Small intestine (tissue), 7 donors: ENCODE measurements around the gene STUM. TPM values are rescaled to one million over a fixed set of nuclear protein-coding genes. Genes with fewer than 3 reads are reported as not detected.

Experiments
- DNase-seq, 2 donors: peaks; one replicate each; pipeline versions ENCODE4 v3.0.0 to v3.0.0-alpha.2; 2013
- FAIRE-seq: peaks from 2 replicates; lab custom pipeline; 2012; peaks lifted over from hg19 to GRCh38; lab: Jason Lieb, UNC
- H3K27ac ChIP-seq, 3 donors: one replicate each; pipeline ENCODE4 v1.5.1; 2013; ENCODE audit warnings: low read length in 2 of 3, mild to moderate bottlenecking in 2 of 3, control low read depth in 1 of 3, inconsistent platforms in 1 of 3, low read depth in 1 of 3, moderate library complexity in 1 of 3
- H3K27me3 ChIP-seq, 3 donors: one replicate each; pipeline ENCODE4 v1.6.1; 2013; ENCODE audit warnings: low read length in 3 of 3, inconsistent platforms in 1 of 3; ENCODE audit not compliant: control insufficient read depth in 3 of 3, insufficient read depth in 3 of 3
- H3K36me3 ChIP-seq, 3 donors: one replicate each; pipeline ENCODE4 v1.6.1; 2013; ENCODE audit warnings: low read length in 3 of 3, inconsistent platforms in 1 of 3, low read depth in 1 of 3, mild to moderate bottlenecking in 1 of 3, moderate library complexity in 1 of 3; ENCODE audit not compliant: control insufficient read depth in 3 of 3, insufficient read depth in 2 of 3
- H3K4me1 ChIP-seq, 3 donors: one replicate each; pipeline ENCODE4 v1.6.1; 2013; ENCODE audit warnings: low read length in 2 of 3, inconsistent platforms in 1 of 3, low read depth in 1 of 3, mild to moderate bottlenecking in 1 of 3, moderate library complexity in 1 of 3; ENCODE audit not compliant: control insufficient read depth in 3 of 3, insufficient read depth in 2 of 3
- H3K4me3 ChIP-seq, 3 donors: one replicate each; pipeline ENCODE4 v1.5.1; 2013; ENCODE audit warnings: low read length in 3 of 3, control low read depth in 1 of 3, inconsistent platforms in 1 of 3, low read depth in 1 of 3, mild to moderate bottlenecking in 1 of 3, moderate library complexity in 1 of 3
- H3K9me3 ChIP-seq, 2 donors: one replicate each; pipeline ENCODE4 v1.6.1; 2013; ENCODE audit warnings: low read depth in 1 of 2, low read length in 1 of 2; ENCODE audit not compliant: control insufficient read depth in 2 of 2, insufficient read depth in 1 of 2
- WGBS, 3 donors: extraction: QIAGEN DNeasy Blood & Tissue Kit; methylation state at CpG; one replicate each; pipeline ENCODE4 v1.1.7; 2013; 5-methylcytosine and 5-hydroxymethylcytosine counted together
- polyA plus RNA-seq, 4 donors: library from polyadenylated mRNA; stranded (reverse) in 3 of 4; unstranded in 1 of 4; fragments of 200-250 nt in 3 of 4; fragments of 120-200 nt in 1 of 4; gene quantifications; one replicate each; pipeline versions ENCODE4 v1.2.1 to v1.2.3, GENCODE V29; 2013
- donor health status: healthy with polysubstance abuse.
- donor health status: control.
- donor health status: control.
- donor health status: Bipolar disorder and iron deficiency.
- donor health status: healthy.

STUM gene
- polyA plus RNA-seq, 4 donors: under 0.01 to 9.6 (median 0.55) TPM

- H3K9me3 ChIP-seq: no peaks in the 10 kb centered on the region
- peaks cover 0 to 3% (median 0%) of the 10 kb centered on the region in 3 donors for H3K4me1 ChIP-seq
- DNase-seq (no peak), FAIRE-seq (no peak)
- H3K27me3 ChIP-seq: no peaks in the 10 kb centered on the region
- 80 to 85% (median 82%) methylated on average over 6 of the region's 6 CpGs for WGBS, 3 donors
- peaks cover 0 to 6% (median 0%) of the 10 kb centered on the region in 3 donors for H3K36me3 ChIP-seq
- no peak overlapping the region for H3K27ac ChIP-seq
- no peak overlapping the region for H3K4me3 ChIP-seq
These were observed 20.6 kb downstream of the STUM start for GRCh38 chr1:226568975-226569741.

- Histone ChIP-seq H3K36me3 (peaks cover 0 to 9% (median 0%) of the 10 kb centered on the region in 3 donors), H3K4me1 (peaks cover 0 to 3% (median 0%) of the 10 kb centered on the region in 3 donors), H3K4me3 (no peak overlapping the region), H3K27ac (no peak overlapping the region), H3K27me3 (no peaks in the 10 kb centered on the region), H3K9me3 (no peaks in the 10 kb centered on the region)
- DNase-seq: no peak
- FAIRE-seq: no peak
- WGBS, 3 donors: 42 to 59% (median 54%) methylated on average over 4 of the region's 4 CpGs
These were observed 21.4 kb downstream of the STUM start for GRCh38 chr1:226569879-226570547.

- no peak overlapping the region for H3K4me3 ChIP-seq
- FAIRE-seq (no peak), DNase-seq (no peak)
- H3K9me3 ChIP-seq: no peaks in the 10 kb centered on the region
- H3K27ac ChIP-seq: no peak overlapping the region
- 75 to 80% (median 78%) methylated on average over 6 of the region's 6 CpGs for WGBS, 3 donors
- H3K4me1 ChIP-seq: peaks cover 0 to 3% (median 0%) of the 10 kb centered on the region in 3 donors
- no peaks in the 10 kb centered on the region for H3K27me3 ChIP-seq
- peaks cover 0 to 9% (median 0%) of the 10 kb centered on the region in 3 donors for H3K36me3 ChIP-seq
These were observed 23.3 kb downstream of the STUM start for GRCh38 chr1:226571893-226572292.

GRCh38 chr1:226572325-226572726 lies 23.8 kb downstream of the STUM start:
- no peak for DNase-seq
- no peaks in the 10 kb centered on the region for H3K27me3 ChIP-seq
- H3K27ac ChIP-seq: no peak overlapping the region
- peaks cover 0 to 3% (median 0%) of the 10 kb centered on the region in 3 donors for H3K4me1 ChIP-seq
- no peak overlapping the region for H3K4me3 ChIP-seq
- no peaks in the 10 kb centered on the region for H3K9me3 ChIP-seq
- 80 to 88% (median 84%) methylated on average over 8 of the region's 8 CpGs for WGBS, 3 donors
- no peak for FAIRE-seq
- peaks cover 0 to 9% (median 0%) of the 10 kb centered on the region in 3 donors for H3K36me3 ChIP-seq

- Histone ChIP-seq H3K9me3 (no peaks in the 10 kb centered on the region), H3K27me3 (no peaks in the 10 kb centered on the region), H3K4me1 (peaks cover 0 to 3% (median 0%) of the 10 kb centered on the region in 3 donors), H3K4me3 (no peak overlapping the region), H3K27ac (no peak overlapping the region), H3K36me3 (peaks cover 0 to 6% (median 0%) of the 10 kb centered on the region in 3 donors)
- FAIRE-seq (no peak), DNase-seq (peak in 1 of 2 donors; percentile 25)
- 52 to 74% (median 53%) methylated on average over 2 of the region's 2 CpGs for WGBS, 3 donors
These were observed 25.5 kb downstream of the STUM start for GRCh38 chr1:226574044-226574443.

- WGBS, 3 donors: 90 to 92% (median 92%) methylated on average over 21 of the region's 21 CpGs
- Histone ChIP-seq H3K4me3 (no peak overlapping the region), H3K27me3 (no peaks in the 10 kb centered on the region), H3K27ac (no peak overlapping the region), H3K9me3 (no peaks in the 10 kb centered on the region), H3K4me1 (peaks cover 0 to 3% (median 0%) of the 10 kb centered on the region in 3 donors), H3K36me3 (peaks cover 0 to 6% (median 0%) of the 10 kb centered on the region in 3 donors)
- DNase-seq (no peak), FAIRE-seq (no peak)
These were observed 26.2 kb downstream of the STUM start for GRCh38 chr1:226574591-226575435.

GRCh38 chr1:226575436-226575720 lies 26.8 kb downstream of the STUM start:
- H3K4me1 ChIP-seq: no peaks in the 10 kb centered on the region
- H3K4me3 ChIP-seq: no peak overlapping the region
- H3K9me3 ChIP-seq: no peaks in the 10 kb centered on the region
- DNase-seq: no peak
- FAIRE-seq: no peak
- no peaks in the 10 kb centered on the region for H3K27me3 ChIP-seq
- H3K36me3 ChIP-seq: peaks cover 0 to 6% (median 0%) of the 10 kb centered on the region in 3 donors
- H3K27ac ChIP-seq: no peak overlapping the region
- 78 to 93% (median 89%) methylated on average over 2 to 4 of the region's 4 CpGs for WGBS, 3 donors

- Histone ChIP-seq H3K9me3 (peaks cover 0 to 4% of the 10 kb centered on the region in 2 donors), H3K4me1 (no peaks in the 10 kb centered on the region), H3K27me3 (no peaks in the 10 kb centered on the region), H3K4me3 (no peak overlapping the region), H3K36me3 (peaks cover 0 to 6% (median 0%) of the 10 kb centered on the region in 3 donors), H3K27ac (no peak overlapping the region)
- DNase-seq: no peak
- FAIRE-seq: no peak
- WGBS, 3 donors: 68 to 80% (median 76%) methylated on average over 9 of the region's 9 CpGs
These were observed 27.3 kb downstream of the STUM start for GRCh38 chr1:226575739-226576378.
